Activated CD4-positive, alpha-beta memory T cell treated with anti-CD3 and anti-CD28 coated beads, Interleukin-2, amount 10 ng/mL, durations not matched to agents 7 days and 5 days (primary cell): ENCODE results near the gene GPR180. TPM values are rescaled to one million over a fixed set of nuclear protein-coding genes. Genes with fewer than 3 reads are reported as not detected.

Source experiments
- CTCF ChIA-PET: fragments of 350-600 bp; sonication (Branson Sonifier 250); formaldehyde crosslinking; loops from one replicate; lab custom pipeline; 2021; ENCODE audit warnings: antibody characterized with exemption, inconsistent platforms; lab: Charles Lee
- POLR2A ChIA-PET: fragments of 350-600 bp; sonication (Branson Sonifier 250); formaldehyde crosslinking; loops from one replicate; lab custom pipeline; 2021; ENCODE audit warnings: antibody characterized with exemption; lab: Charles Lee
- DNase-seq: peaks from one replicate; pipeline ENCODE4 v3.0.0-alpha.2; 2020
- H3K27ac Mint-ChIP-seq: one replicate; pipeline ENCODE4 v1.8.0; 2021; ENCODE audit warnings: mild to moderate bottlenecking, mixed read lengths
- H3K27me3 Mint-ChIP-seq: one replicate; pipeline ENCODE4 v1.8.0; 2021; ENCODE audit warnings: mixed read lengths
- H3K36me3 Mint-ChIP-seq: one replicate; pipeline ENCODE4 v1.8.0; 2021; ENCODE audit warnings: low read depth, mixed read lengths
- H3K4me1 Mint-ChIP-seq: one replicate; pipeline ENCODE4 v1.8.0; 2021; ENCODE audit warnings: mixed read lengths
- H3K4me3 Mint-ChIP-seq: one replicate; pipeline ENCODE4 v1.8.0; 2021; ENCODE audit warnings: mild to moderate bottlenecking, mixed read lengths
- H3K9me3 Mint-ChIP-seq: one replicate; pipeline ENCODE4 v1.8.0; 2021; ENCODE audit warnings: mixed read lengths
- total RNA-seq, 2 experiments: library from RNA; stranded (reverse); gene quantifications; one replicate each; pipeline ENCODE4 v1.2.3, GENCODE V29; 2021

Gene GPR180
- total RNA-seq, 2 experiments from 2014 or later = 7.8 to 8.0 TPM

- Mint-ChIP-seq H3K36me3 (peaks cover 24% of the 10 kb centered on the region), H3K4me1 (peaks cover 47% of the 10 kb centered on the region), H3K27ac (peak overlapping the region; percentile 63), H3K9me3 (peaks cover 6% of the 10 kb centered on the region), H3K4me3 (peak overlapping the region; percentile 82), H3K27me3 (no peaks in the 10 kb centered on the region)
- DNase-seq = no peak
- ChIA-PET POLR2A (interaction anchor here (1.0 to 2.7 kb wide), 6 partner anchors 8 to 285 kb away, joined by 3 to 26 read pairs (median 4); no protein-coding TSS in a partner anchor), CTCF (interaction anchor here (0.7 to 4.4 kb wide), 3 partner anchors 14 to 27 kb away, joined by 4 to 24 read pairs (median 24); no protein-coding TSS in a partner anchor)
Observed at GRCh38 chr13:94602467-94602866, 810 bp downstream of the GPR180 start.

GRCh38 chr13:94607056-94607455 is 5.4 kb downstream of the GPR180 start:
- no peak for DNase-seq
- ChIA-PET CTCF (no interaction called here), POLR2A (interaction anchor here (3.0 kb wide), 1 partner anchor 58 kb away, joined by 10 read pairs; no protein-coding TSS in a partner anchor)
- Mint-ChIP-seq H3K4me3 (no peak overlapping the region), H3K36me3 (peaks cover 54% of the 10 kb centered on the region), H3K4me1 (peaks cover 44% of the 10 kb centered on the region), H3K27me3 (no peaks in the 10 kb centered on the region), H3K27ac (no peak overlapping the region), H3K9me3 (no peaks in the 10 kb centered on the region)

- CTCF ChIA-PET = interaction anchor here (1.6 to 4.4 kb wide), 2 partner anchors 10 to 12 kb away, joined by 4 to 21 read pairs; no protein-coding TSS in a partner anchor
- POLR2A ChIA-PET = interaction anchor here (1.1 to 1.3 kb wide), 2 partner anchors 12 to 59 kb away, joined by 3 to 4 read pairs; partner anchors contain the start of gene TGDS
- H3K4me1 Mint-ChIP-seq = peaks cover 37% of the 10 kb centered on the region
- DNase-seq = no peak
- H3K36me3 Mint-ChIP-seq = peaks cover 56% of the 10 kb centered on the region
- H3K27ac Mint-ChIP-seq = no peak overlapping the region
- H3K4me3 Mint-ChIP-seq = no peak overlapping the region
- H3K27me3 Mint-ChIP-seq = no peaks in the 10 kb centered on the region
- H3K9me3 Mint-ChIP-seq = no peaks in the 10 kb centered on the region
Observed at GRCh38 chr13:94607939-94608338, 6.3 kb downstream of the GPR180 start.

- no peak for DNase-seq
- POLR2A ChIA-PET = interaction anchor here (1.1 to 1.3 kb wide), 2 partner anchors 12 to 59 kb away, joined by 3 to 4 read pairs; partner anchors contain the start of gene TGDS
- H3K4me1 Mint-ChIP-seq = peaks cover 33% of the 10 kb centered on the region
Observed at GRCh38 chr13:94608586-94608985, 6.9 kb downstream of the GPR180 start.

GRCh38 chr13:94609196-94609595 is 7.5 kb downstream of the GPR180 start:
- CTCF ChIA-PET = interaction anchor here (1.6 to 4.4 kb wide), 2 partner anchors 8 to 11 kb away, joined by 4 to 21 read pairs; no protein-coding TSS in a partner anchor
- H3K9me3 Mint-ChIP-seq = no peaks in the 10 kb centered on the region
- DNase-seq = no peak

More at GRCh38 chr13:94608586-94608985, 6.9 kb downstream of the GPR180 start:
- CTCF ChIA-PET = interaction anchor here (1.6 to 4.4 kb wide), 2 partner anchors 9 to 12 kb away, joined by 4 to 21 read pairs; no protein-coding TSS in a partner anchor
- H3K4me3 Mint-ChIP-seq = no peak overlapping the region
- no peaks in the 10 kb centered on the region for H3K27me3 Mint-ChIP-seq
- no peak overlapping the region for H3K27ac Mint-ChIP-seq
- peaks cover 60% of the 10 kb centered on the region for H3K36me3 Mint-ChIP-seq
- no peaks in the 10 kb centered on the region for H3K9me3 Mint-ChIP-seq

GRCh38 chr13:94610475-94610874 is 8.8 kb downstream of the GPR180 start:
- Mint-ChIP-seq H3K4me1 (peaks cover 28% of the 10 kb centered on the region), H3K4me3 (no peak overlapping the region), H3K27ac (no peak overlapping the region), H3K36me3 (peaks cover 65% of the 10 kb centered on the region), H3K27me3 (no peaks in the 10 kb centered on the region), H3K9me3 (no peaks in the 10 kb centered on the region)
- DNase-seq = no peak
- CTCF ChIA-PET = interaction anchor here (4.4 kb wide), 1 partner anchor 10 kb away, joined by 21 read pairs; no protein-coding TSS in a partner anchor
- POLR2A ChIA-PET = interaction anchor here (1.2 kb wide), 1 partner anchor 9 kb away, joined by 3 read pairs; the partner anchor contains the start of gene GPR180

More at GRCh38 chr13:94609196-94609595, 7.5 kb downstream of the GPR180 start:
- Mint-ChIP-seq H3K4me1 (peaks cover 31% of the 10 kb centered on the region), H3K4me3 (no peak overlapping the region), H3K36me3 (peaks cover 61% of the 10 kb centered on the region), H3K27me3 (no peaks in the 10 kb centered on the region), H3K27ac (no peak overlapping the region)
- POLR2A ChIA-PET = interaction anchor here (1.3 kb wide), 1 partner anchor 13 kb away, joined by 4 read pairs; the partner anchor contains the start of gene TGDS

GRCh38 chr13:94612050-94612449 is 10.4 kb downstream of the GPR180 start:
- peaks cover 27% of the 10 kb centered on the region for H3K4me1 Mint-ChIP-seq
- peaks cover 50% of the 10 kb centered on the region for H3K36me3 Mint-ChIP-seq
- H3K4me3 Mint-ChIP-seq = no peak overlapping the region
- no peak for DNase-seq
- H3K27ac Mint-ChIP-seq = no peak overlapping the region
- H3K27me3 Mint-ChIP-seq = no peaks in the 10 kb centered on the region
- ChIA-PET POLR2A (interaction anchor here (1.4 kb wide), 1 partner anchor 16 kb away, joined by 6 read pairs; the partner anchor contains the start of gene TGDS), CTCF (interaction anchor here (1.2 to 4.4 kb wide), 2 partner anchors 8 to 16 kb away, joined by 3 to 21 read pairs; partner anchors contain the start of gene TGDS)
- no peaks in the 10 kb centered on the region for H3K9me3 Mint-ChIP-seq

- no peak overlapping the region for H3K4me3 Mint-ChIP-seq
- H3K27ac Mint-ChIP-seq = no peak overlapping the region
- no peaks in the 10 kb centered on the region for H3K27me3 Mint-ChIP-seq
- H3K36me3 Mint-ChIP-seq = peaks cover 40% of the 10 kb centered on the region
- no peaks in the 10 kb centered on the region for H3K9me3 Mint-ChIP-seq
- ChIA-PET CTCF (interaction anchor here (1.0 to 1.2 kb wide), 2 partner anchors 9 to 17 kb away, joined by 3 read pairs; partner anchors contain the start of gene TGDS), POLR2A (interaction anchor here (1.4 kb wide), 1 partner anchor 17 kb away, joined by 6 read pairs; the partner anchor contains the start of gene TGDS)
- no peak for DNase-seq
- peaks cover 19% of the 10 kb centered on the region for H3K4me1 Mint-ChIP-seq
Observed at GRCh38 chr13:94613051-94613450, 11.4 kb downstream of the GPR180 start.

GRCh38 chr13:94617389-94618000 is 15.8 kb downstream of the GPR180 start:
- Mint-ChIP-seq H3K4me3 (no peak overlapping the region), H3K36me3 (peaks cover 29% of the 10 kb centered on the region), H3K27me3 (no peaks in the 10 kb centered on the region), H3K4me1 (peaks cover 14% of the 10 kb centered on the region), H3K27ac (no peak overlapping the region), H3K9me3 (no peaks in the 10 kb centered on the region)
- ChIA-PET POLR2A (interaction anchor here (1.7 to 2.1 kb wide), 2 partner anchors 22 to 69 kb away, joined by 6 to 9 read pairs; partner anchors contain the start of gene TGDS), CTCF (interaction anchor here (0.6 to 8.3 kb wide), 18 partner anchors 9 to 787 kb away, joined by 3 to 185 read pairs (median 4); partner anchors contain the start of genes GPR180 and TGDS)
- no peak for DNase-seq

GRCh38 chr13:94620286-94620896 is 18.7 kb downstream of the GPR180 start:
- Mint-ChIP-seq H3K4me3 (no peak overlapping the region), H3K36me3 (peaks cover 33% of the 10 kb centered on the region), H3K4me1 (peaks cover 8% of the 10 kb centered on the region), H3K9me3 (no peaks in the 10 kb centered on the region), H3K27me3 (no peaks in the 10 kb centered on the region), H3K27ac (no peak overlapping the region)
- ChIA-PET CTCF (interaction anchor here (0.7 to 8.3 kb wide), 15 partner anchors 9 to 785 kb away, joined by 3 to 185 read pairs (median 5); partner anchors contain the start of gene TGDS), POLR2A (interaction anchor here (1.3 kb wide), 1 partner anchor 18 kb away, joined by 4 read pairs; no protein-coding TSS in a partner anchor)
- peak; percentile 42 for DNase-seq

- ChIA-PET CTCF (interaction anchor here (1.5 to 8.3 kb wide), 3 partner anchors 9 to 187 kb away, joined by 3 to 185 read pairs (median 24); no protein-coding TSS in a partner anchor), POLR2A (no interaction called here)
- Mint-ChIP-seq H3K4me3 (no peak overlapping the region), H3K36me3 (peaks cover 39% of the 10 kb centered on the region), H3K9me3 (no peaks in the 10 kb centered on the region), H3K27ac (no peak overlapping the region), H3K4me1 (no peaks in the 10 kb centered on the region), H3K27me3 (no peaks in the 10 kb centered on the region)
- DNase-seq = no peak
Observed at GRCh38 chr13:94622344-94622743, 20.7 kb downstream of the GPR180 start.

- POLR2A ChIA-PET = no interaction called here
Observed at GRCh38 chr13:94623316-94623715, 21.7 kb downstream of the GPR180 start.

More at GRCh38 chr13:94623316-94623715, 21.7 kb downstream of the GPR180 start:
- Mint-ChIP-seq H3K9me3 (no peaks in the 10 kb centered on the region), H3K27ac (no peak overlapping the region), H3K27me3 (no peaks in the 10 kb centered on the region), H3K4me3 (no peak overlapping the region), H3K36me3 (peaks cover 46% of the 10 kb centered on the region), H3K4me1 (no peaks in the 10 kb centered on the region)
- DNase-seq = no peak
- CTCF ChIA-PET = interaction anchor here (0.7 to 4.4 kb wide), 2 partner anchors 19 to 858 kb away, joined by 3 to 24 read pairs; no protein-coding TSS in a partner anchor
